Measurements from ENCODE around the gene TENM4. TPM values are rescaled to one million over a fixed set of nuclear protein-coding genes. Genes with fewer than 3 reads are reported as not detected.

The TENM4 gene
- total and polyA plus RNA-seq, 4 donors = 0.02 to 0.33 (median 0.14) TPM

DNA sequence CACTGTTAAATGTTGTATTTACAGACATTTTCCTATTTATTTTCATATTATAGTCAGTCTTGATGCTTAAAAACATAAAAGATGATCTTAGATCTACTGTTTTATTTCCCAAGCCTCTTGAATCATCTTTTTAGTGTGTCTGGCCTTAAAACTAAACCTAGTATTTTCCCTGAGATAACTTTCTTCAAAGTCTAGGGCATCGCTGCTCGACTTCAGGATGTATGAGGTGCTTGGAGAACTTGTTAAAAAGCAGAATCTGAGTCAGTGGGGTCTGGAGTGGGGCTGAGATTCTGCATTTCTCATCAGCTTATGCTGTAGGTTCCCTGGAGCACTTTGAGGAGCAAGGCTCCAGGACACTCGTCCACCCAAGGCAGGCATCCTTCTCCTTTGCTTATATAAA lies 404.9 kb downstream of the TENM4 start:
- WGBS = 60% methylated on average over 3 of the region's 3 CpGs
- Histone ChIP-seq H3K9ac (ENCODE audit: low read depth in 1 of 2, low read length in 2 of 2) (no peak overlapping the region), H3K27ac (ENCODE audit: low read depth in 1 of 2, low read length in 2 of 2) (no peak overlapping the region), H3K9me3 (ENCODE audit: control insufficient read depth in 4 of 4, low read length in 3 of 4) (no peaks in the 10 kb centered on the region), H3K27me3 (ENCODE audit: control insufficient read depth in 4 of 4, insufficient read depth in 4 of 4, low read length in 3 of 4) (no peaks in the 10 kb centered on the region), H3K4me1 (ENCODE audit: control insufficient read depth in 4 of 4, insufficient read depth in 4 of 4, low read length in 3 of 4) (no peaks in the 10 kb centered on the region), H3K4me3 (ENCODE audit: low read depth in 1 of 3, low read length in 3 of 3) (no peak overlapping the region), H3K36me3 (ENCODE audit: control insufficient read depth in 4 of 4, insufficient read depth in 3 of 4, low read depth in 1 of 4, low read length in 3 of 4) (no peaks in the 10 kb centered on the region)
- DNase-seq (ENCODE audit: low spot score) = no peak
- TF ChIP-seq, protein P1, sequence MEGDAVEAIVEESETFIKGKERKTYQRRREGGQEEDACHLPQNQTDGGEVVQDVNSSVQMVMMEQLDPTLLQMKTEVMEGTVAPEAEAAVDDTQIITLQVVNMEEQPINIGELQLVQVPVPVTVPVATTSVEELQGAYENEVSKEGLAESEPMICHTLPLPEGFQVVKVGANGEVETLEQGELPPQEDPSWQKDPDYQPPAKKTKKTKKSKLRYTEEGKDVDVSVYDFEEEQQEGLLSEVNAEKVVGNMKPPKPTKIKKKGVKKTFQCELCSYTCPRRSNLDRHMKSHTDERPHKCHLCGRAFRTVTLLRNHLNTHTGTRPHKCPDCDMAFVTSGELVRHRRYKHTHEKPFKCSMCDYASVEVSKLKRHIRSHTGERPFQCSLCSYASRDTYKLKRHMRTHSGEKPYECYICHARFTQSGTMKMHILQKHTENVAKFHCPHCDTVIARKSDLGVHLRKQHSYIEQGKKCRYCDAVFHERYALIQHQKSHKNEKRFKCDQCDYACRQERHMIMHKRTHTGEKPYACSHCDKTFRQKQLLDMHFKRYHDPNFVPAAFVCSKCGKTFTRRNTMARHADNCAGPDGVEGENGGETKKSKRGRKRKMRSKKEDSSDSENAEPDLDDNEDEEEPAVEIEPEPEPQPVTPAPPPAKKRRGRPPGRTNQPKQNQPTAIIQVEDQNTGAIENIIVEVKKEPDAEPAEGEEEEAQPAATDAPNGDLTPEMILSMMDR (IDR thresholded peaks at IDR 0.05; ENCODE audit: low read depth, low read length, missing input control) = no peak
- TF ChIP-seq, protein P2, sequence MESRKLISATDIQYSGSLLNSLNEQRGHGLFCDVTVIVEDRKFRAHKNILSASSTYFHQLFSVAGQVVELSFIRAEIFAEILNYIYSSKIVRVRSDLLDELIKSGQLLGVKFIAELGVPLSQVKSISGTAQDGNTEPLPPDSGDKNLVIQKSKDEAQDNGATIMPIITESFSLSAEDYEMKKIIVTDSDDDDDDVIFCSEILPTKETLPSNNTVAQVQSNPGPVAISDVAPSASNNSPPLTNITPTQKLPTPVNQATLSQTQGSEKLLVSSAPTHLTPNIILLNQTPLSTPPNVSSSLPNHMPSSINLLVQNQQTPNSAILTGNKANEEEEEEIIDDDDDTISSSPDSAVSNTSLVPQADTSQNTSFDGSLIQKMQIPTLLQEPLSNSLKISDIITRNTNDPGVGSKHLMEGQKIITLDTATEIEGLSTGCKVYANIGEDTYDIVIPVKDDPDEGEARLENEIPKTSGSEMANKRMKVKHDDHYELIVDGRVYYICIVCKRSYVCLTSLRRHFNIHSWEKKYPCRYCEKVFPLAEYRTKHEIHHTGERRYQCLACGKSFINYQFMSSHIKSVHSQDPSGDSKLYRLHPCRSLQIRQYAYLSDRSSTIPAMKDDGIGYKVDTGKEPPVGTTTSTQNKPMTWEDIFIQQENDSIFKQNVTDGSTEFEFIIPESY (IDR thresholded peaks at IDR 0.05) = no peak
- TF ChIP-seq YY1 (IDR thresholded peaks at IDR 0.05) = no peak
- no peak for TF ChIP-seq FOXA1 (IDR thresholded peaks at IDR 0.05)
- TF ChIP-seq TAF1 (conservative IDR thresholded peaks at IDR 0.05) = no peak
- no peak for TF ChIP-seq HNF4G (IDR thresholded peaks at IDR 0.05)
- TF ChIP-seq, protein P3, sequence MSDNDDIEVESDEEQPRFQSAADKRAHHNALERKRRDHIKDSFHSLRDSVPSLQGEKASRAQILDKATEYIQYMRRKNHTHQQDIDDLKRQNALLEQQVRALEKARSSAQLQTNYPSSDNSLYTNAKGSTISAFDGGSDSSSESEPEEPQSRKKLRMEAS (IDR thresholded peaks at IDR 0.05) = no peak
- TF ChIP-seq, protein P4, sequence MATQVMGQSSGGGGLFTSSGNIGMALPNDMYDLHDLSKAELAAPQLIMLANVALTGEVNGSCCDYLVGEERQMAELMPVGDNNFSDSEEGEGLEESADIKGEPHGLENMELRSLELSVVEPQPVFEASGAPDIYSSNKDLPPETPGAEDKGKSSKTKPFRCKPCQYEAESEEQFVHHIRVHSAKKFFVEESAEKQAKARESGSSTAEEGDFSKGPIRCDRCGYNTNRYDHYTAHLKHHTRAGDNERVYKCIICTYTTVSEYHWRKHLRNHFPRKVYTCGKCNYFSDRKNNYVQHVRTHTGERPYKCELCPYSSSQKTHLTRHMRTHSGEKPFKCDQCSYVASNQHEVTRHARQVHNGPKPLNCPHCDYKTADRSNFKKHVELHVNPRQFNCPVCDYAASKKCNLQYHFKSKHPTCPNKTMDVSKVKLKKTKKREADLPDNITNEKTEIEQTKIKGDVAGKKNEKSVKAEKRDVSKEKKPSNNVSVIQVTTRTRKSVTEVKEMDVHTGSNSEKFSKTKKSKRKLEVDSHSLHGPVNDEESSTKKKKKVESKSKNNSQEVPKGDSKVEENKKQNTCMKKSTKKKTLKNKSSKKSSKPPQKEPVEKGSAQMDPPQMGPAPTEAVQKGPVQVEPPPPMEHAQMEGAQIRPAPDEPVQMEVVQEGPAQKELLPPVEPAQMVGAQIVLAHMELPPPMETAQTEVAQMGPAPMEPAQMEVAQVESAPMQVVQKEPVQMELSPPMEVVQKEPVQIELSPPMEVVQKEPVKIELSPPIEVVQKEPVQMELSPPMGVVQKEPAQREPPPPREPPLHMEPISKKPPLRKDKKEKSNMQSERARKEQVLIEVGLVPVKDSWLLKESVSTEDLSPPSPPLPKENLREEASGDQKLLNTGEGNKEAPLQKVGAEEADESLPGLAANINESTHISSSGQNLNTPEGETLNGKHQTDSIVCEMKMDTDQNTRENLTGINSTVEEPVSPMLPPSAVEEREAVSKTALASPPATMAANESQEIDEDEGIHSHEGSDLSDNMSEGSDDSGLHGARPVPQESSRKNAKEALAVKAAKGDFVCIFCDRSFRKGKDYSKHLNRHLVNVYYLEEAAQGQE (IDR thresholded peaks at IDR 0.05) = no peak
- TF ChIP-seq SP1 (IDR thresholded peaks at IDR 0.05) = no peak
- TF ChIP-seq, protein P5, sequence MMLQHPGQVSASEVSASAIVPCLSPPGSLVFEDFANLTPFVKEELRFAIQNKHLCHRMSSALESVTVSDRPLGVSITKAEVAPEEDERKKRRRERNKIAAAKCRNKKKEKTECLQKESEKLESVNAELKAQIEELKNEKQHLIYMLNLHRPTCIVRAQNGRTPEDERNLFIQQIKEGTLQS (IDR thresholded peaks at IDR 0.05) = no peak
- TF ChIP-seq NR2F2 (IDR thresholded peaks at IDR 0.05) = no peak
- no peak for TF ChIP-seq JUND (IDR thresholded peaks at IDR 0.05)

DNA sequence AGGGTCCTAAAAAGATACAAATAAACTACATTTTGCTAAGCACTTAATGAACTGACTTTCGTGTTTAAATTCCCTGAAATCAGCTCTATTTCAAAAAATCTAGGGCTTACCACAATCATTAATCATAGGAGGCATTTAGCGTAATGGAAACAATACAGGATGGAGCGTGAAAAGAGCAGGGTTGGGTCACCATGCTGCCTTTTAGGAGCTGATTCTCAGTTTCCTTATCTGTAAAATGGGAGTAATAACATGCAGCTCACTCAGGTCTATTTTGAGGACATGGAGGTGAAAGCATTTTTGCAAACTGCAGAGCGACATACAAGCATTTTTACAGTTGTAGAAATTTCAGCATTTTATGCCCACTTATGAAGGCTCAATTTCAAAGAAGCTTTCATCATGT lies 407.0 kb downstream of the TENM4 start:
- Histone ChIP-seq H3K27me3 (ENCODE audit: control insufficient read depth in 4 of 4, insufficient read depth in 4 of 4, low read length in 3 of 4) (no peaks in the 10 kb centered on the region), H3K27ac (ENCODE audit: low read depth in 1 of 2, low read length in 2 of 2) (no peak overlapping the region), H3K9me3 (ENCODE audit: control insufficient read depth in 4 of 4, low read length in 3 of 4) (no peaks in the 10 kb centered on the region), H3K4me1 (ENCODE audit: control insufficient read depth in 4 of 4, insufficient read depth in 4 of 4, low read length in 3 of 4) (no peaks in the 10 kb centered on the region), H3K36me3 (ENCODE audit: control insufficient read depth in 4 of 4, insufficient read depth in 3 of 4, low read depth in 1 of 4, low read length in 3 of 4) (no peaks in the 10 kb centered on the region), H3K9ac (ENCODE audit: low read depth in 1 of 2, low read length in 2 of 2) (no peak overlapping the region), H3K4me3 (ENCODE audit: low read depth in 1 of 3, low read length in 3 of 3) (no peak overlapping the region)
- 87% methylated on average over 4 of the region's 4 CpGs for WGBS
- no peak for DNase-seq (ENCODE audit: low spot score)
- TF ChIP-seq GABPA (IDR thresholded peaks at IDR 0.05 in 1 of 2, conservative IDR thresholded peaks at IDR 0.05 in 1 of 2) (no peak), YY1 (IDR thresholded peaks at IDR 0.05) (no peak), RXRA (IDR thresholded peaks at IDR 0.05) (no peak), TAF1 (conservative IDR thresholded peaks at IDR 0.05) (no peak), NR2F2 (IDR thresholded peaks at IDR 0.05) (no peak), HNF4G (IDR thresholded peaks at IDR 0.05) (no peak), FOXA2 (IDR thresholded peaks at IDR 0.05) (no peak), SP1 (IDR thresholded peaks at IDR 0.05) (no peak), EGR1 (IDR thresholded peaks at IDR 0.05; ENCODE audit: low read depth in 2 of 2) (no peak), HNF4A (conservative IDR thresholded peaks at IDR 0.05) (no peak), JUND (IDR thresholded peaks at IDR 0.05) (no peak), RAD21 (IDR thresholded peaks at IDR 0.05) (no peak)
- TF ChIP-seq, protein P5 (IDR thresholded peaks at IDR 0.05) = no peak
- TF ChIP-seq, protein P1 (IDR thresholded peaks at IDR 0.05; ENCODE audit: low read depth, low read length, missing input control) = no peak
- TF ChIP-seq, protein P4 (IDR thresholded peaks at IDR 0.05) = no peak
